SK-N-SH treated with all-trans-retinoic acid at 6 μM for 48 hours (cell line): ENCODE results near the gene HDDC3.

ENCODE experiments used
- ATAC-seq: fragments of 200-7000 bp; cut with Tn5 transposase; 3 replicates; pipeline ENCODE4 v1.9.1; 2020; ENCODE audit warnings: mild to moderate bottlenecking, moderate library complexity
- ARNTL ChIP-seq: fragments of 450-650 bp; formaldehyde crosslinking; IDR thresholded peaks from 2 replicates; pipeline ENCODE4 v1.5.0; 2020; ENCODE audit warnings: low read depth, mild to moderate bottlenecking, moderate library complexity, borderline replicate concordance
- BACH2 ChIP-seq: fragments of 250-450 bp; sonication (Bioruptor Pico); IDR thresholded peaks from 2 replicates; pipeline ENCODE4 v1.9.0; 2021; ENCODE audit warnings: mild to moderate bottlenecking, borderline replicate concordance
- CSDC2 ChIP-seq: fragments of 250-450 bp; sonication (Bioruptor Pico); IDR thresholded peaks from 2 replicates; pipeline ENCODE4 v1.5.0; 2020; ENCODE audit warnings: mild to moderate bottlenecking, moderate library complexity
- CSRNP3 ChIP-seq: fragments of 250-450 bp; sonication (Bioruptor Pico); IDR thresholded peaks from 2 replicates; pipeline ENCODE4 v1.5.1; 2021; ENCODE audit warnings: mild to moderate bottlenecking, moderate library complexity
- ESRRG ChIP-seq: fragments of 250-450 bp; sonication (Bioruptor Pico); IDR thresholded peaks from 2 replicates; pipeline ENCODE4 v1.6.1; 2021; ENCODE audit warnings: mild to moderate bottlenecking
- ISL1 ChIP-seq: fragments of 250-450 bp; sonication (Bioruptor Pico); IDR thresholded peaks from 2 replicates; pipeline ENCODE4 v2.1.2; 2022; ENCODE audit warnings: mild to moderate bottlenecking, moderate library complexity
- OSR1 ChIP-seq: fragments of 250-450 bp; sonication (Bioruptor Pico); IDR thresholded peaks from 2 replicates; pipeline ENCODE4 v1.8.0; 2022; ENCODE audit warnings: moderate library complexity, mild to moderate bottlenecking, inconsistent platforms
- PPARA ChIP-seq: fragments of 250-450 bp; sonication (Bioruptor Pico); IDR thresholded peaks from 2 replicates; pipeline ENCODE4 v1.5.0; 2020; ENCODE audit warnings: mild to moderate bottlenecking, borderline replicate concordance
- RARB ChIP-seq: fragments of 250-450 bp; sonication (Bioruptor Pico); IDR thresholded peaks from 2 replicates; pipeline ENCODE4 v1.8.0; 2021; ENCODE audit warnings: mild to moderate bottlenecking, moderate library complexity
- SNAI2 ChIP-seq: fragments of 250-450 bp; sonication (Bioruptor Pico); IDR thresholded peaks from 2 replicates; pipeline ENCODE4 v1.5.0; 2020; ENCODE audit warnings: mild to moderate bottlenecking, moderate library complexity
- TCF4 ChIP-seq: fragments of 250-450 bp; sonication (Bioruptor Pico); IDR thresholded peaks from 2 replicates; pipeline ENCODE4 v1.8.0; 2021; ENCODE audit warnings: mild to moderate bottlenecking, moderate library complexity, borderline replicate concordance
- TOX ChIP-seq: fragments of 250-450 bp; sonication (Bioruptor Pico); IDR thresholded peaks from 2 replicates; pipeline ENCODE4 v1.8.0; 2021; ENCODE audit warnings: mild to moderate bottlenecking, moderate library complexity, borderline replicate concordance
- TSHZ2 ChIP-seq: fragments of 250-450 bp; sonication (Bioruptor Pico); IDR thresholded peaks from 2 replicates; pipeline ENCODE4 v1.5.0; 2020; ENCODE audit warnings: mild to moderate bottlenecking, moderate library complexity
- ZC3H10 ChIP-seq: fragments of 250-450 bp; sonication (Bioruptor Pico); IDR thresholded peaks from 2 replicates; pipeline ENCODE4 v1.5.1; 2021; ENCODE audit warnings: mild to moderate bottlenecking, moderate library complexity
- ZFP3 ChIP-seq: fragments of 250-450 bp; sonication (Bioruptor Pico); IDR thresholded peaks from 2 replicates; pipeline ENCODE4 v1.5.0; 2020; ENCODE audit warnings: mild to moderate bottlenecking, moderate library complexity
- ZFP30 ChIP-seq: fragments of 450-650 bp; formaldehyde crosslinking; IDR thresholded peaks from 2 replicates; pipeline ENCODE4 v1.5.0; 2022; ENCODE audit warnings: mild to moderate bottlenecking, moderate library complexity
- ZNF565 ChIP-seq: fragments of 450-650 bp; formaldehyde crosslinking; conservative IDR thresholded peaks from 2 replicates; pipeline ENCODE4 v1.5.0; 2020; ENCODE audit warnings: low read depth, mild to moderate bottlenecking, moderate library complexity
- ZNF70 ChIP-seq: fragments of 450-650 bp; formaldehyde crosslinking; IDR thresholded peaks from 2 replicates; pipeline ENCODE4 v1.5.0; 2020; ENCODE audit warnings: mild to moderate bottlenecking, moderate library complexity
- ZNF8 ChIP-seq: fragments of 450-650 bp; formaldehyde crosslinking; IDR thresholded peaks from 2 replicates; pipeline ENCODE4 v1.5.0; 2020; ENCODE audit warnings: mild to moderate bottlenecking, moderate library complexity
- TF ChIP-seq, protein P1 (sequence below): fragments of 250-450 bp; sonication (Bioruptor Pico); IDR thresholded peaks from 2 replicates; pipeline ENCODE4 v1.8.0; 2021; ENCODE audit warnings: low read depth, mild to moderate bottlenecking, moderate library complexity, borderline replicate concordance
- TF ChIP-seq, protein P2 (sequence below): fragments of 250-450 bp; sonication (Bioruptor Pico); IDR thresholded peaks from 2 replicates; pipeline ENCODE4 v1.5.1; 2020; ENCODE audit warnings: low read depth, mild to moderate bottlenecking, moderate library complexity

Gene HDDC3

DNA sequence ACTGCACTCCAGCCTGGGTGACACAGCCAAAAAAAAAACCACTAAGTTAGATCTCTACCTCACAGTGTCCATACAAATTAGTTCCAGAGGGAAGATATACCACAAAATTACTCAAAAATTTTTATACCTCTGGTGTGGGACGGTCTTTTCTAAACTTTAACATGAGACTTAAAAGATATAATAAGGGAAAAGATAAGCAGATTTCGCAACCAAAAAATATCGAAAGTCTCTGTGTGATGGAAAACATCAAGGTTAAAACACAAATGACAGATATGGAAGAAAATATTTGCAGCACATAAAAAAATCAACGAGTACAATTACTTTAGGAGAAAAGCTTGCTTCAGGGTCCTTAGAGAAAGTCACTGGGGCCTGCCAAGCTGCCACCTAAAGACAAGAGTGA is 10.5 kb downstream of the HDDC3 start:
- TF ChIP-seq TSHZ2 (CRISPR knock-in tag), result no peak
- no peak for TF ChIP-seq ARNTL (CRISPR knock-in tag)
- TF ChIP-seq TCF4 (CRISPR knock-in tag), result no peak
- no peak for TF ChIP-seq PPARA
- no peak for TF ChIP-seq ZC3H10 (CRISPR knock-in tag)
- no peak for TF ChIP-seq ZNF70 (CRISPR knock-in tag)
- no peak for TF ChIP-seq ISL1 (CRISPR knock-in tag)
- TF ChIP-seq ZFP3 (CRISPR knock-in tag), result no peak
- no peak for TF ChIP-seq ZNF565
- TF ChIP-seq ZNF8 (CRISPR knock-in tag), result no peak
- TF ChIP-seq TOX, result no peak
- no peak for TF ChIP-seq CSDC2 (CRISPR knock-in tag)
- TF ChIP-seq SNAI2 (CRISPR knock-in tag), result no peak
- no peak for TF ChIP-seq CSRNP3
- TF ChIP-seq RARB (CRISPR knock-in tag), result no peak
- no peak for TF ChIP-seq ESRRG (CRISPR knock-in tag)
- TF ChIP-seq, protein P1, sequence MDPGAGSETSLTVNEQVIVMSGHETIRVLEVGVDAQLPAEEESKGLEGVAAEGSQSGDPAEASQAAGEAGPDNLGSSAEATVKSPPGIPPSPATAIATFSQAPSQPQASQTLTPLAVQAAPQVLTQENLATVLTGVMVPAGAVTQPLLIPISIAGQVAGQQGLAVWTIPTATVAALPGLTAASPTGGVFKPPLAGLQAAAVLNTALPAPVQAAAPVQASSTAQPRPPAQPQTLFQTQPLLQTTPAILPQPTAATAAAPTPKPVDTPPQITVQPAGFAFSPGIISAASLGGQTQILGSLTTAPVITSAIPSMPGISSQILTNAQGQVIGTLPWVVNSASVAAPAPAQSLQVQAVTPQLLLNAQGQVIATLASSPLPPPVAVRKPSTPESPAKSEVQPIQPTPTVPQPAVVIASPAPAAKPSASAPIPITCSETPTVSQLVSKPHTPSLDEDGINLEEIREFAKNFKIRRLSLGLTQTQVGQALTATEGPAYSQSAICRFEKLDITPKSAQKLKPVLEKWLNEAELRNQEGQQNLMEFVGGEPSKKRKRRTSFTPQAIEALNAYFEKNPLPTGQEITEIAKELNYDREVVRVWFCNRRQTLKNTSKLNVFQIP (CRISPR knock-in tag), result no peak
- no peak for ATAC-seq

DNA sequence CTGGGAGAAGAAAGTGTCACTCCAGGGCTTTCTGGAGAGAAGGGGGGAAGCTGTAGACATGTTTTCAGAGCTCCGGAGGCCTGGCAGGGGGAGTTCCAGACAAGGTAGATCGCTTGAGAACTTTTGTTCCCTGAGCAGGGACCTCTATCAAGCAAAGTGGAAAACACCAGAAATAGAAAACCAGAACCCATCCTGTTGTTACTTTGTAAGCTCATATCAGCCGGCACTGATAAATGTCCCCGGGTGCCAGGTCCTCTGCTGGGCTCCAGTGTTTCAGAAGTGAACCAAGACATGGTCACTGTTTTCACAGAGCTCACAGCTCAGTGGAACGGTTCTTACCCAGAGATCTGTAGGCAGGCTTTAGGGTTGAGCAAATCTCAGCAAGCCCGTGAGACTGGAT is 13.5 kb downstream of the HDDC3 start:
- no peak for ATAC-seq
- TF ChIP-seq PPARA, result no peak
- no peak for TF ChIP-seq BACH2 (CRISPR knock-in tag)
- no peak for TF ChIP-seq ESRRG (CRISPR knock-in tag)
- no peak for TF ChIP-seq ZNF70 (CRISPR knock-in tag)
- TF ChIP-seq TOX, result no peak
- TF ChIP-seq TCF4 (CRISPR knock-in tag), result no peak
- no peak for TF ChIP-seq SNAI2 (CRISPR knock-in tag)
- TF ChIP-seq ZFP30 (CRISPR knock-in tag), result no peak
- no peak for TF ChIP-seq ZFP3 (CRISPR knock-in tag)
- TF ChIP-seq, protein P2, sequence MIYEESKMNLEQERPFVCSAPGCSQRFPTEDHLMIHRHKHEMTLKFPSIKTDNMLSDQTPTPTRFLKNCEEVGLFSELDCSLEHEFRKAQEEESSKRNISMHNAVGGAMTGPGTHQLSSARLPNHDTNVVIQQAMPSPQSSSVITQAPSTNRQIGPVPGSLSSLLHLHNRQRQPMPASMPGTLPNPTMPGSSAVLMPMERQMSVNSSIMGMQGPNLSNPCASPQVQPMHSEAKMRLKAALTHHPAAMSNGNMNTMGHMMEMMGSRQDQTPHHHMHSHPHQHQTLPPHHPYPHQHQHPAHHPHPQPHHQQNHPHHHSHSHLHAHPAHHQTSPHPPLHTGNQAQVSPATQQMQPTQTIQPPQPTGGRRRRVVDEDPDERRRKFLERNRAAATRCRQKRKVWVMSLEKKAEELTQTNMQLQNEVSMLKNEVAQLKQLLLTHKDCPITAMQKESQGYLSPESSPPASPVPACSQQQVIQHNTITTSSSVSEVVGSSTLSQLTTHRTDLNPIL (CRISPR knock-in tag), result no peak
- TF ChIP-seq TSHZ2 (CRISPR knock-in tag), result no peak
- TF ChIP-seq ISL1 (CRISPR knock-in tag), result no peak
- TF ChIP-seq CSDC2 (CRISPR knock-in tag), result no peak
- TF ChIP-seq ZNF565, result no peak
- no peak for TF ChIP-seq ZC3H10 (CRISPR knock-in tag)
- no peak for TF ChIP-seq ARNTL (CRISPR knock-in tag)
- TF ChIP-seq OSR1 (CRISPR knock-in tag), result no peak
- no peak for TF ChIP-seq RARB (CRISPR knock-in tag)
